BE2C (cell line): Measurements from ENCODE around the gene L3HYPDH.

Source experiments
- DNase-seq: peaks from one replicate; pipeline ENCODE4 v3.0.0-alpha.2; 2020
- H3K27me3 ChIP-seq: fragments of 250-450 bp; sonication (Bioruptor Pico); 2 replicates; pipeline ENCODE4 v1.5.1; 2020; ENCODE audit warnings: mild to moderate bottlenecking
- H3K36me3 ChIP-seq: fragments of 250-450 bp; sonication (Bioruptor Pico); 2 replicates; pipeline ENCODE4 v1.5.1; 2020; ENCODE audit warnings: mild to moderate bottlenecking
- H3K4me1 ChIP-seq: fragments of 250-450 bp; sonication (Bioruptor Pico); 2 replicates; pipeline ENCODE4 v1.5.1; 2020
- H3K4me3 ChIP-seq: 2 replicates; pipeline ENCODE4 v1.5.1; 2011; ENCODE audit warnings: low read depth, low read length
- H3K9me3 ChIP-seq: fragments of 250-450 bp; sonication (Bioruptor Pico); 2 replicates; pipeline ENCODE4 v1.5.1; 2020
- CTCF ChIP-seq: IDR thresholded peaks from 2 replicates; pipeline ENCODE4 v1.5.1; 2012; ENCODE audit warnings: mild to moderate bottlenecking, low read depth, low read length

The L3HYPDH gene

GRCh38 chr14:59461891-59462290 lies 22.3 kb downstream of the L3HYPDH start:
- no peak for DNase-seq
- no peaks in the 10 kb centered on the region for H3K36me3 ChIP-seq
- H3K4me1 ChIP-seq: no peaks in the 10 kb centered on the region; the same call in 1 of the 2 replicates
- H3K27me3 ChIP-seq: no peaks in the 10 kb centered on the region
- no peaks in the 10 kb centered on the region for H3K9me3 ChIP-seq
- no peak for TF ChIP-seq CTCF
- H3K4me3 ChIP-seq: no peak overlapping the region

- no peaks in the 10 kb centered on the region for H3K27me3 ChIP-seq
- no peaks in the 10 kb centered on the region for H3K36me3 ChIP-seq
- no peaks in the 10 kb centered on the region for H3K9me3 ChIP-seq
- TF ChIP-seq CTCF: no peak
- no peak for DNase-seq
- no peak overlapping the region for H3K4me3 ChIP-seq
- no peaks in the 10 kb centered on the region; the same call in 1 of the 2 replicates for H3K4me1 ChIP-seq
Observed at GRCh38 chr14:59460378-59460777, 23.8 kb downstream of the L3HYPDH start.

GRCh38 chr14:59458486-59458885 lies 25.7 kb downstream of the L3HYPDH start:
- Histone ChIP-seq H3K4me1 (no peaks in the 10 kb centered on the region), H3K36me3 (no peaks in the 10 kb centered on the region), H3K9me3 (no peaks in the 10 kb centered on the region), H3K4me3 (no peak overlapping the region), H3K27me3 (no peaks in the 10 kb centered on the region)
- TF ChIP-seq CTCF: no peak
- no peak for DNase-seq

DNA sequence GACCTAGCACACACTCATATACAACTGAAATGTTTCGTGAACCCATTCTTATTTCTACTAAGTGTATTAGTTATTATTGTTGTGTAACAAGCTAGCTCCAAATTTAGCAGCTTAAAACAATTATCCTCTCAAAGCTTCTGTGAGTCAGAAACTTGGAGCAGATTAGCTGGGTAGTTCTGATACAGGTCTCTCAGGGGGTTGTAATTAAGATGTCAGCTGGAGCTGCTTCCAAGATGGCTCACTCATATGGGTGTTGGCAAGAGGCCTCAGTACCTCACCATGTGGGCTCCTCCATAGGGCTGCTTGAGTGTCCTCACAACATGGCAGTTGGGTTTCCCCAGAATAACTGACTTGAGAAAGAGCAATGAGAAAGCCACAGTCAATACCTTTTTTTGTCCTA lies 28.8 kb downstream of the L3HYPDH start:
- H3K36me3 ChIP-seq: no peaks in the 10 kb centered on the region
- no peak for TF ChIP-seq CTCF

DNA sequence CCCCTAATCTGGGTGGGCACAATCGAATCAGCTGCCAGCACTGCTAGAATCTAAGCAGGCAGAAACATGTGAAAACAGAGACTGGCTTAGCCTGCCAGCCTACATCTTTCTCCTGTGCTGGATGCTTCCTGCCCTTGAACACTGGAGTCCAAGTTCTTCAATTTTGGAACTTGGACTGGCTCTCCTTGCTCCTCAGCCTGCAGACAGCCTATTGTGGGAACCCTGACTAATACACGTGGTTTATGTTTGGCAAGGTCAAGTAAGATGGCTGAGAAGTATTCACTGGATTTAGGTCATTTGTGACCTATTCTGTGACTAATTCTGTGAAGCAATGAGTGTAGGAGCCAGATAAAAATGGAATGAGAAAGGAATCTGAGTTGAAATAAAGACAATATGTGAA lies 30.1 kb downstream of the L3HYPDH start:
- DNase-seq: no peak
- H3K36me3 ChIP-seq: no peaks in the 10 kb centered on the region
- no peak for TF ChIP-seq CTCF
- no peaks in the 10 kb centered on the region for H3K9me3 ChIP-seq
- H3K4me3 ChIP-seq: no peak overlapping the region
- no peaks in the 10 kb centered on the region for H3K27me3 ChIP-seq
- no peaks in the 10 kb centered on the region for H3K4me1 ChIP-seq

More for the DNA sequence above, 28.8 kb downstream of the L3HYPDH start:
- DNase-seq: no peak
- Histone ChIP-seq H3K27me3 (no peaks in the 10 kb centered on the region), H3K4me3 (no peak overlapping the region), H3K4me1 (no peaks in the 10 kb centered on the region), H3K9me3 (no peaks in the 10 kb centered on the region)

DNA sequence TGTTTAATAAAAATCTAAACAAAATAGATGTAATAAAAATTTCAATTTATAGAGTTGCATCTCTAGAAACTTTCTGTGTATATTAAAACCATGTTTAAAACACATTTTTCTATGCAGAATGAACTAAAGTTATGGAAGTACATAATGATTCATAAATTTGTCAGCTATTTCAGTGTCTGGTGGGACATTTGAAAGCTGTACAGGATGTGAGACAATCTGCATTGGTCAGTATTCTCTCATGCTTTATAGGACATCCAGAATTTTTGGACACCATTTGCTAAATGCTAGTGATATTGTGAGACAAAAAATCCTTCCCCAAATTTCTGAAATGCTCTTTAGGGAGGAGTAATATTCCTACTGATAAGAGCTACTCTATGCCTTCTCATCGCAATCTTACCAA lies 32.4 kb downstream of the L3HYPDH start:
- Histone ChIP-seq H3K4me3 (no peak overlapping the region), H3K4me1 (no peaks in the 10 kb centered on the region), H3K9me3 (no peaks in the 10 kb centered on the region), H3K36me3 (no peaks in the 10 kb centered on the region), H3K27me3 (no peaks in the 10 kb centered on the region)
- no peak for TF ChIP-seq CTCF
- DNase-seq: no peak
